ENCODE data around the gene ASCC3. TPM values are rescaled to one million over a fixed set of nuclear protein-coding genes. Genes with fewer than 3 reads are reported as not detected.

Gene ASCC3
- total RNA-seq, 4 donors from 2014 or later: 14.2 to 58.9 (median 36.6) TPM

DNA sequence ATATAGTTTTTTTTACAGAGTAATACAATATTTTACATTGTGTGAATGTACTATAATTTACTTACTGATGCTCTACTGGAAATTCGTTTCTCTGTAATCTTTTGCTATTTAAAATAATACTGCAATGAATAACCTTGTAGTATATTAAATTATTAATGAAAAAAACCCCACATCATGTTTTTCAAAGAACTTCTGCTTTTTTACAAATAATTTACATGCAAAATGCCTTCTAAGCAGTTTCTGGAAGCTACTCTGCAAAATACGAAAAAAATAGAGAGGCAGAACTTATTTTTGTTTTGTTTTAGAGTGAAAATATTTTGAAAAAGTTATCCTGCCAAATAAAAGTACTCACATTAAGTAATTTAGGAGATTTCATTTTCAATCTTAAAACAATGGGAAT lies 250.6 kb downstream of the ASCC3 start:
- Histone ChIP-seq H3K36me3 (peaks cover 0 to 39% (median 0%) of the 10 kb centered on the region in 3 donors), H3K4me1 (no peaks in the 10 kb centered on the region), H3K27me3 (no peaks in the 10 kb centered on the region), H3K9me3 (no peaks in the 10 kb centered on the region), H3K27ac (no peak overlapping the region), H3K4me3 (no peak overlapping the region)
- no peak for TF ChIP-seq POLR2A (IDR thresholded peaks at IDR 0.05)
- TF ChIP-seq, protein P1, sequence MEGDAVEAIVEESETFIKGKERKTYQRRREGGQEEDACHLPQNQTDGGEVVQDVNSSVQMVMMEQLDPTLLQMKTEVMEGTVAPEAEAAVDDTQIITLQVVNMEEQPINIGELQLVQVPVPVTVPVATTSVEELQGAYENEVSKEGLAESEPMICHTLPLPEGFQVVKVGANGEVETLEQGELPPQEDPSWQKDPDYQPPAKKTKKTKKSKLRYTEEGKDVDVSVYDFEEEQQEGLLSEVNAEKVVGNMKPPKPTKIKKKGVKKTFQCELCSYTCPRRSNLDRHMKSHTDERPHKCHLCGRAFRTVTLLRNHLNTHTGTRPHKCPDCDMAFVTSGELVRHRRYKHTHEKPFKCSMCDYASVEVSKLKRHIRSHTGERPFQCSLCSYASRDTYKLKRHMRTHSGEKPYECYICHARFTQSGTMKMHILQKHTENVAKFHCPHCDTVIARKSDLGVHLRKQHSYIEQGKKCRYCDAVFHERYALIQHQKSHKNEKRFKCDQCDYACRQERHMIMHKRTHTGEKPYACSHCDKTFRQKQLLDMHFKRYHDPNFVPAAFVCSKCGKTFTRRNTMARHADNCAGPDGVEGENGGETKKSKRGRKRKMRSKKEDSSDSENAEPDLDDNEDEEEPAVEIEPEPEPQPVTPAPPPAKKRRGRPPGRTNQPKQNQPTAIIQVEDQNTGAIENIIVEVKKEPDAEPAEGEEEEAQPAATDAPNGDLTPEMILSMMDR (IDR thresholded peaks at IDR 0.05): no peak
- intact Hi-C loops (cut with DNase I): no loop called here
- WGBS, 2 donors: 74 to 75% methylated on average over 2 of the region's 2 CpGs
- no peak for DNase-seq

DNA sequence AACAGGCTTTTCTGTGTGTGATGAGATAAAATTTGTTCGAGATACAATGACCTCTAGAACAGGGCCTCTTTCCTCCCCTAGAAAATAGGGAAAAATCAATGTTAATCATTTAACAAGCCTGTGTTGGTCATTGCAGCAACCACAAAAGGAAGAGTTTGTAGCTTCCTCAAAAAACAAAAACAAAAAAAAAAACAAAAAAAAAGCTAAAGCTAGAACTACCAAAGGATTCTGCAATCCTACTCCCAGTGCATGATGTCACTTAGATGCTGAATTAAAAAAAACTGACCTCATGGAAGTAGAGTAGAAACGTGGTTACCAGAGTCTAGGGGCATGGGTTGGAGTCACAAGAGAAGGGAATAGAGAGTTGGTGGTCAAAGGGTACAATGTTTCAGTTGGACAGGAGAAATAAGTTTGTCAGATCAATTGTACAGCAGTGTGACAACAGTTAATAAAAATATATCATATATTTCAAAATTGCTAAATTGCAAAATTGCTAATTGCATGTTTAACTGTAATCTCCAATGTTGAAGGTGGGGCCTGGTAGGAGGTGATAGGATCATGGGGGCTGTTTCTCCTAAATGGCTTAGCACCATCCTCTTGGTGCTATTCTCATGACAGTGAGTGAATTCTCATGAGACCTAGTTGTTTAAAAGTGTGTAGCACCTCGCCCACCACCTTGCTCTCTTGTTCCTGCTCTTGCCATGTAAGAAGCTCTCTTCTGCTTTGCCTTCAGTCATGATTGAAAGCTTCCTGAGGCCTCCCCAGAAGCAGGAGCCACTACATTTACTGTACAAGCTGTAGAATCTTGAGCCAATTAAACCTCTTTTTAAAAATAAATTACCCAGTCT lies 253.0 kb downstream of the ASCC3 start:
- Histone ChIP-seq H3K27me3 (no peaks in the 10 kb centered on the region), H3K4me3 (no peak overlapping the region), H3K9me3 (no peaks in the 10 kb centered on the region), H3K36me3 (peaks cover 0 to 46% (median 0%) of the 10 kb centered on the region in 3 donors), H3K27ac (no peak overlapping the region), H3K4me1 (no peaks in the 10 kb centered on the region)
- DNase-seq: no peak
- WGBS, 2 donors: 92 to 96% methylated on average over 3 of the region's 3 CpGs
- TF ChIP-seq, protein P1 (IDR thresholded peaks at IDR 0.05): no peak
- TF ChIP-seq POLR2A (IDR thresholded peaks at IDR 0.05): no peak
- intact Hi-C loops (cut with DNase I): no loop called here

- H3K4me3 ChIP-seq: no peak overlapping the region
- 70 to 88% methylated on average over 1 of the region's 1 CpG for WGBS, 2 donors
- no peak for DNase-seq
- H3K27me3 ChIP-seq: no peaks in the 10 kb centered on the region
- H3K4me1 ChIP-seq: no peaks in the 10 kb centered on the region
- TF ChIP-seq, protein P1 (IDR thresholded peaks at IDR 0.05): no peak
- TF ChIP-seq POLR2A (IDR thresholded peaks at IDR 0.05): no peak
- no peak overlapping the region for H3K27ac ChIP-seq
- peaks cover 0 to 53% (median 0%) of the 10 kb centered on the region in 3 donors for H3K36me3 ChIP-seq
- peaks cover 0 to 4% (median 0%) of the 10 kb centered on the region in 3 donors for H3K9me3 ChIP-seq
- intact Hi-C loops (cut with DNase I): no loop called here
Measured at GRCh38 chr6:100626721-100627120, 254.4 kb downstream of the ASCC3 start.

GRCh38 chr6:100622907-100623692 lies 258.0 kb downstream of the ASCC3 start:
- no peak for DNase-seq
- intact Hi-C loops (cut with DNase I): no loop called here
- Histone ChIP-seq H3K27ac (no peak overlapping the region), H3K36me3 (peaks cover 0 to 75% (median 0%) of the 10 kb centered on the region in 3 donors), H3K27me3 (no peaks in the 10 kb centered on the region), H3K4me3 (no peak overlapping the region), H3K4me1 (peaks cover 0 to 4% (median 0%) of the 10 kb centered on the region in 3 donors), H3K9me3 (peaks cover 0 to 8% (median 0%) of the 10 kb centered on the region in 3 donors)
- TF ChIP-seq POLR2A (IDR thresholded peaks at IDR 0.05): no peak
- TF ChIP-seq, protein P1 (IDR thresholded peaks at IDR 0.05): no peak
- WGBS, 2 donors: 93 to 100% methylated on average over 2 of the region's 2 CpGs

Measured in esophagus squamous epithelium (tissue), 5 donors.